HepG2 (cell line): ENCODE measurements around the gene PRKAG1. TPM values are rescaled to one million over a fixed set of nuclear protein-coding genes. Genes with fewer than 3 reads are reported as not detected.

Experiments used
- DR1 ChIP-seq: sonication (generic); formaldehyde crosslinking; IDR thresholded peaks from 2 replicates; pipeline ENCODE4 v1.8.0; 2021; ENCODE audit warnings: mild to moderate bottlenecking, missing genetic modification reagents, inconsistent platforms
- ELF1 ChIP-seq: sonication (generic); formaldehyde crosslinking; IDR thresholded peaks from 2 replicates; pipeline ENCODE4 v1.4.0; 2020; ENCODE audit warnings: missing genetic modification reagents
- KAT2B ChIP-seq: fragments of 150-350 bp; IDR thresholded peaks from 2 replicates; pipeline ENCODE4 v1.6.1; 2014; ENCODE audit warnings: low read depth, low read length, borderline replicate concordance
- MYPOP ChIP-seq: sonication (generic); formaldehyde crosslinking; IDR thresholded peaks from 2 replicates; pipeline ENCODE4 v1.8.1; 2023; ENCODE audit warnings: mild to moderate bottlenecking, moderate library complexity, missing genetic modification reagents
- RFXANK ChIP-seq: IDR thresholded peaks from 2 replicates; pipeline ENCODE4 v1.6.1; 2016
- UBTF ChIP-seq: sonication (generic); formaldehyde crosslinking; IDR thresholded peaks from 2 replicates; pipeline ENCODE4 v1.4.0; 2020; ENCODE audit warnings: mild to moderate bottlenecking, missing genetic modification reagents
- ZFP90 ChIP-seq: sonication (generic); formaldehyde crosslinking; IDR thresholded peaks from 2 replicates; pipeline ENCODE4 v1.8.0; 2022; ENCODE audit warnings: missing genetic modification reagents, mild to moderate bottlenecking, inconsistent platforms, borderline replicate concordance
- ZNF101 ChIP-seq: sonication (generic); formaldehyde crosslinking; IDR thresholded peaks from 2 replicates; pipeline ENCODE4 v1.4.0; 2020; ENCODE audit warnings: mild to moderate bottlenecking, low read depth, missing genetic modification reagents, borderline replicate concordance
- ZNF274 ChIP-seq: sonication (generic); formaldehyde crosslinking; IDR thresholded peaks from 2 replicates; pipeline ENCODE4 v1.5.1; 2020; ENCODE audit warnings: mild to moderate bottlenecking, missing genetic modification reagents
- ZSCAN20 ChIP-seq: sonication (generic); formaldehyde crosslinking; IDR thresholded peaks from 2 replicates; pipeline ENCODE4 v1.4.0; 2020; ENCODE audit warnings: missing genetic modification reagents, mild to moderate bottlenecking, borderline replicate concordance
- polyA plus RNA-seq, 8 experiments: library from polyadenylated mRNA; depleted of rRNA in 3 of 8; stranded (reverse) in 7 of 8; unstranded in 1 of 8; fragments of >200 nt; fragmentation: Illumina TruSeq in 4 of 8; extraction: Trizol in 4 of 8; gene quantifications; 2 replicates each; pipeline versions ENCODE4 v1.2.1 to v1.2.3, GENCODE V29; 2011 to 2016; ENCODE audit warnings: low read depth in 4 of 8, missing spikeins in 1 of 8, mixed read lengths in 1 of 8; ENCODE audit not compliant: insufficient read depth in 1 of 8
- total RNA-seq, 5 experiments: library from RNA; depleted of rRNA; stranded (reverse); fragments of >200 nt; fragmentation: Illumina TruSeq; extraction: Trizol; gene quantifications; 2 replicates each; pipeline ENCODE4 v1.2.3, GENCODE V29; 2016; ENCODE audit warnings: low read depth in 1 of 5
- TF ChIP-seq, protein P1 (sequence below): sonication (generic); formaldehyde crosslinking; IDR thresholded peaks from 2 replicates; pipeline ENCODE4 v1.8.0; 2022; ENCODE audit warnings: missing genetic modification reagents, mild to moderate bottlenecking, inconsistent platforms, borderline replicate concordance
- TF ChIP-seq, protein P2 (sequence below): sonication (generic); formaldehyde crosslinking; IDR thresholded peaks from 2 replicates; pipeline ENCODE4 v1.4.0; 2020; ENCODE audit warnings: missing genetic modification reagents
- TF ChIP-seq, protein P3 (sequence below): sonication (generic); formaldehyde crosslinking; IDR thresholded peaks from 2 replicates; pipeline ENCODE4 v1.4.0; 2020; ENCODE audit warnings: mild to moderate bottlenecking, missing genetic modification reagents
- TF ChIP-seq, protein P4 (sequence below): sonication (generic); formaldehyde crosslinking; conservative IDR thresholded peaks from 2 replicates; pipeline ENCODE4 v1.4.0; 2020; ENCODE audit warnings: mild to moderate bottlenecking, missing genetic modification reagents, moderate library complexity

The PRKAG1 gene
- total and polyA plus RNA-seq, 2 of the 13 experiments (the other 11 are each of a cell fraction or from before 2014, with no cell fraction given): 26.1 to 32.8 TPM

DNA sequence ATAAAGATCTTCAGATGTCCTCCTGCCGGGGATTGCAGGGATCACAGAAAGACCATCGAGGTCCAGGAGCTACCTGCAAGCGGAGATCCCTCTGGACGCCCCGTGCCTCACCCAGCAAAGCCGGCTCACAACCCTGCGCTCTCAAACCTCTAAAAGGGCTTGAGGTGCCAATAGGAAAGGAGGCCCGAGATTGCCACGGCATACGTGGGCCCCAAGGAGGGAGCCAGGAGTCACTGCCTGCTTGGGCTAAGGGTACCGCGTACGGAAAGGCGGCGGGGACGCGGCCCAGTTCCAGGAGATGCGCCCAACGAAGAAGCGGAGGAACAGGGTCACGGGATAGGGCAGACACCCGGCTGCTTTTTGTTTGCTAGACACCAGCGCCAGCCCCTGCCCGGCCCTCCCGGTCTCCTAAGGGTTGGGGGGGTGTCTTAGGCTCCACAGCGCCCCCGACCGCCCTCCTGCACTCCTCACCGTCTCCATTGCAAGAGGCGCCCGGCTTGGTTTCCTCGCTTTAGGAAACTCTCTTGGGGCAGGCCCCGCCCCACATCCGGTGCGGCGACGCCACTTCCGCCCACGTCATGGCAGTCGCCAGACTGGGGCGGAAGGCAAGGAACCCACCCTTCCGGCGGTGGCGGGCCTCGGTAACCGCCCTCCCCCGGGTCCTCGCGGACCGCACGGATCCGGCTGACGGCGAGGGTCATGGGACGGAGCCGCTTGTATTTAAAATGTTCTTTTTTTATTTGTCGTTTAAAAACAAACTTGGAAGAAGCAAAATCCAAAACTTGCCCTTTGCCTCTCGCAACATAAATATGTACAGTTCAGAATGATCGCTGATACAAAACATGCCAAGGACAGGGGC is at the start of gene PRKAG1 (continued):
- TF ChIP-seq ZNF101 (CRISPR knock-in tag): no peak
- TF ChIP-seq, protein P1, sequence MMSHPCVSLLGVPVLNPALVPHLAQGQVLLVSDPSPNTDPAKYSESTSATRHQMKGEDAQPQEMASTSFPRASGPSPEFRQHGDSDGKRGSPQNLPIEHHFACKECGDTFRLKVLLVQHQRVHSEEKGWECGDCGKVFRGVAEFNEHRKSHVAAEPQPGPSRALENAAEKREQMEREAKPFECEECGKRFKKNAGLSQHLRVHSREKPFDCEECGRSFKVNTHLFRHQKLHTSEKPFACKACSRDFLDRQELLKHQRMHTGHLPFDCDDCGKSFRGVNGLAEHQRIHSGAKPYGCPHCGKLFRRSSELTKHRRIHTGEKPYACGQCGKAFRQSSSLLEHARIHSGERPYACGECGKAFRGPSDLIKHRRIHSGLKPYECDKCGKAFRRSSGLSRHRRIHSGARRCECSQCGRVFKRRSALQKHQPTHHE (CRISPR knock-in tag): 0 out of 2 replicates have a peak, but pooled peaks have one; percentile 42
- TF ChIP-seq MYPOP (CRISPR knock-in tag): no peak
- peak; percentile 86 for TF ChIP-seq UBTF
- peak; percentile 46; the same call in 1 of the 2 replicates for TF ChIP-seq ZNF274 (CRISPR knock-in tag)
- peak; percentile 65; the same call in 1 of the 2 replicates for TF ChIP-seq ZSCAN20 (CRISPR knock-in tag)
- TF ChIP-seq DR1 (CRISPR knock-in tag): peak; percentile 53
- no peak; the same call in 1 of the 2 replicates for TF ChIP-seq ZFP90 (CRISPR knock-in tag)
- TF ChIP-seq, protein P2, sequence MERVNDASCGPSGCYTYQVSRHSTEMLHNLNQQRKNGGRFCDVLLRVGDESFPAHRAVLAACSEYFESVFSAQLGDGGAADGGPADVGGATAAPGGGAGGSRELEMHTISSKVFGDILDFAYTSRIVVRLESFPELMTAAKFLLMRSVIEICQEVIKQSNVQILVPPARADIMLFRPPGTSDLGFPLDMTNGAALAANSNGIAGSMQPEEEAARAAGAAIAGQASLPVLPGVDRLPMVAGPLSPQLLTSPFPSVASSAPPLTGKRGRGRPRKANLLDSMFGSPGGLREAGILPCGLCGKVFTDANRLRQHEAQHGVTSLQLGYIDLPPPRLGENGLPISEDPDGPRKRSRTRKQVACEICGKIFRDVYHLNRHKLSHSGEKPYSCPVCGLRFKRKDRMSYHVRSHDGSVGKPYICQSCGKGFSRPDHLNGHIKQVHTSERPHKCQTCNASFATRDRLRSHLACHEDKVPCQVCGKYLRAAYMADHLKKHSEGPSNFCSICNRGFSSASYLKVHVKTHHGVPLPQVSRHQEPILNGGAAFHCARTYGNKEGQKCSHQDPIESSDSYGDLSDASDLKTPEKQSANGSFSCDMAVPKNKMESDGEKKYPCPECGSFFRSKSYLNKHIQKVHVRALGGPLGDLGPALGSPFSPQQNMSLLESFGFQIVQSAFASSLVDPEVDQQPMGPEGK (CRISPR knock-in tag): peak; percentile 88
- TF ChIP-seq RFXANK (CRISPR knock-in tag): 0 out of 2 replicates have a peak, but pooled peaks have one; percentile 65
- TF ChIP-seq, protein P3, sequence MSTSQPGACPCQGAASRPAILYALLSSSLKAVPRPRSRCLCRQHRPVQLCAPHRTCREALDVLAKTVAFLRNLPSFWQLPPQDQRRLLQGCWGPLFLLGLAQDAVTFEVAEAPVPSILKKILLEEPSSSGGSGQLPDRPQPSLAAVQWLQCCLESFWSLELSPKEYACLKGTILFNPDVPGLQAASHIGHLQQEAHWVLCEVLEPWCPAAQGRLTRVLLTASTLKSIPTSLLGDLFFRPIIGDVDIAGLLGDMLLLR: 0 out of 2 replicates have a peak, but pooled peaks have one; percentile 39
- TF ChIP-seq, protein P4, sequence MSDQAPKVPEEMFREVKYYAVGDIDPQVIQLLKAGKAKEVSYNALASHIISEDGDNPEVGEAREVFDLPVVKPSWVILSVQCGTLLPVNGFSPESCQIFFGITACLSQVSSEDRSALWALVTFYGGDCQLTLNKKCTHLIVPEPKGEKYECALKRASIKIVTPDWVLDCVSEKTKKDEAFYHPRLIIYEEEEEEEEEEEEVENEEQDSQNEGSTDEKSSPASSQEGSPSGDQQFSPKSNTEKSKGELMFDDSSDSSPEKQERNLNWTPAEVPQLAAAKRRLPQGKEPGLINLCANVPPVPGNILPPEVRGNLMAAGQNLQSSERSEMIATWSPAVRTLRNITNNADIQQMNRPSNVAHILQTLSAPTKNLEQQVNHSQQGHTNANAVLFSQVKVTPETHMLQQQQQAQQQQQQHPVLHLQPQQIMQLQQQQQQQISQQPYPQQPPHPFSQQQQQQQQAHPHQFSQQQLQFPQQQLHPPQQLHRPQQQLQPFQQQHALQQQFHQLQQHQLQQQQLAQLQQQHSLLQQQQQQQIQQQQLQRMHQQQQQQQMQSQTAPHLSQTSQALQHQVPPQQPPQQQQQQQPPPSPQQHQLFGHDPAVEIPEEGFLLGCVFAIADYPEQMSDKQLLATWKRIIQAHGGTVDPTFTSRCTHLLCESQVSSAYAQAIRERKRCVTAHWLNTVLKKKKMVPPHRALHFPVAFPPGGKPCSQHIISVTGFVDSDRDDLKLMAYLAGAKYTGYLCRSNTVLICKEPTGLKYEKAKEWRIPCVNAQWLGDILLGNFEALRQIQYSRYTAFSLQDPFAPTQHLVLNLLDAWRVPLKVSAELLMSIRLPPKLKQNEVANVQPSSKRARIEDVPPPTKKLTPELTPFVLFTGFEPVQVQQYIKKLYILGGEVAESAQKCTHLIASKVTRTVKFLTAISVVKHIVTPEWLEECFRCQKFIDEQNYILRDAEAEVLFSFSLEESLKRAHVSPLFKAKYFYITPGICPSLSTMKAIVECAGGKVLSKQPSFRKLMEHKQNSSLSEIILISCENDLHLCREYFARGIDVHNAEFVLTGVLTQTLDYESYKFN (CRISPR knock-in tag): peak; percentile 24; the same call in 1 of the 2 replicates
- TF ChIP-seq KAT2B: no peak
- peak; percentile 90 for TF ChIP-seq ELF1 (CRISPR knock-in tag)
